Mesenteric fat pad (tissue), 1 donor: ENCODE measurements around the gene BCL11A. TPM values are rescaled to one million over a fixed set of nuclear protein-coding genes. Genes with fewer than 3 reads are reported as not detected.

Source experiments
- DNase-seq: peaks from one replicate; pipeline ENCODE4 v3.0.0-alpha.2; 2020; ENCODE audit warnings: low spot score
- total RNA-seq: library from RNA; stranded (reverse); fragmentation: NEBNext Ultra II Directional; extraction: Animal tissue kit (Norgen Biotek cat#: 25700); gene quantifications from one replicate; pipeline ENCODE4 v1.2.1, GENCODE V29; 2021
- donor health status: DM: yes; HTN: yes; CAD: no.

Gene BCL11A
- total RNA-seq, 1 donor from 2014 or later, result 0.64 TPM

- no peak for DNase-seq
Observed at GRCh38 chr2:60528281-60529020, 25.0 kb downstream of the BCL11A start.

DNA sequence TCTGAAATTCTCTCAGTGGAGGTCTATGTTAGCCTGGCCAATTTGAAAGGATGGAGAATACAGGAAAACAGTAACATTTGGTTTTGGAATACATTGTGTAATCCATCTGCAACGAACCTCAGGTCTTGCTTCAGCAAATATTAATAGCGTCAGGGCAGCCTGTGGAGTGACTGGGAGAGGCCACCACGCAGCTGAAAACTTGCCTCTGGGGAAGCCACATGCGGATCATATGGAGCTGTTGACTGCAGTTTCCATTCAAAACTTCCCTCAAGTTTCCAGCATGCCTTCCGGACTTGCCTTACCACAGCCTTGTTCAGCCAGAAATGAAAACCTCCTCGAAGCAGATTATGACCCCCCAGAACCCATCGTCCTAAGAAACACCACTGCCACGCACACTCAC, 25.7 kb downstream of the BCL11A start:
- DNase-seq, result no peak

DNA sequence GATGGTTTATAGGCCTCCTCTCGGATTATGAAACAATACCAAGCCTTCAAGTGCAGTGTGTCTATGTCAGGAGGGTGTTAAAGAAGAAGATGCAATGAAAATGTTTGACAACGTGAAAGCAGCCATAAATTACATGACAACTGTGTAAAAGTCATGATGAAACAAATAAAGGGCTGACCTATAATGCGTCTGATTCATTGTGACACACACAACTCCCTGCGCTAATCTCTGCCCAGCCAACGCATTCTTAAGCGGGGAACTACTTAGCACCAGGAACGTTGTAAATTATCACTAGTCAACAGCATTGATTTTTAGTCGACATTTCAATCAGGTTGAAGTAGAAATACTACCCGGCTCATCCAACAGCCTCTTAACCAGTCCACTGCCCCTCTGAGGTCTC, 26.8 kb downstream of the BCL11A start:
- no peak for DNase-seq

DNA sequence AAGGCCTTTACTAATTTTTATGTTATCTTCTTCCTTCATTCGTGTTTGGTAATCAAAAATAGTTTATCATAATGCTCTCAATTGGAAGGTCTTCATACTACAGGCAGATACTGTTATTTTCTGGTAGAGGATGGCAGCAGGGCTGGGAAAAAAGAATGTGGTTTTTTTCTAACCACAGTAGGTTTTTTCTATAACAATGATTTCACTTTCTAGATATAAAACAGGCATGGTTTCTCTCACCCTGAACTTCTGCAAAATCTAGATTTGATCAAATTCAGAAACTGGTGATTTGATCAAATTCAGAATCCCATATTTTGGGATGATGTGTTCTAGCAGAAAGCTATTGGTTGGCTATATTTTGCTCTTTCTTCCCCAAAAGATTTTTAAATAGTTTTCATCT, 27.6 kb downstream of the BCL11A start:
- DNase-seq, result no peak

- no peak for DNase-seq
Observed at GRCh38 chr2:60524874-60525273, 28.6 kb downstream of the BCL11A start.

DNA sequence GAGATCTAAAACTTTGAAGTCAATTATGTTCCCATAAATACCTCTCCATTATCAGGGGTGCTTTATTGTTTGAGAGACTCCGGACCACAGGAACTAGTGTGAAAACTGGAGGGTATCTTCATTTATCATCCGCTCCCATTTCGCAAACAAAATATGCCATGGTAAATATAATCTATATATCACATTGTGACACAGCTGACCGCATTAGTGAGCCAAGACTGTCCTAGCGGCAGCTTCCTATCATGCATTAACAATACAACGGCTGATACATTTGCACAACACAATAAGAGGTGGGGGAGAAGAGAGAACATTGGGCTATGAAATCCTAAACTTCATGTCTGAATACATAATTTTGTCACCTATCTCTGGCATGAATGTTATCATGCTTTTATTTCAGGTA, 29.5 kb downstream of the BCL11A start:
- DNase-seq, result no peak

DNA sequence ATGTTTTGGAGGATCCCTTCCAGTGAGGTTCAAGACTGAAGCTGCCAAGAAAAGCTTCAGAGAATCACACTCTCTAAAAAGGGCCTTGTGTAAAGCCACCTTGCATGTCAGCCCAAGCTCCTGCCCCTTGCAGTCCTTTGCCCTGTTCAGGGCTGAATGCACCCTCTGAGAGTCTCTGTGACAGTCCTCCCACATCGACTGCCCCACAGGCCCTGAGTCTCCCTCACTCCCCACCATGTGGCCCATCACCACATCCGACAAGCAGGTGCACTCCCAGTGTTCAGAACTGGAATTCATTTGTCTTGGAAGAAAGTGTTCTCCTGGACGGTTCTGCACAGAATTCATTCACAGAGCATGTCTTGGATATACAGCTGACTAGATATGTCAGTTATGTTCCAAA, 31.0 kb downstream of the BCL11A start:
- DNase-seq, result no peak

DNA sequence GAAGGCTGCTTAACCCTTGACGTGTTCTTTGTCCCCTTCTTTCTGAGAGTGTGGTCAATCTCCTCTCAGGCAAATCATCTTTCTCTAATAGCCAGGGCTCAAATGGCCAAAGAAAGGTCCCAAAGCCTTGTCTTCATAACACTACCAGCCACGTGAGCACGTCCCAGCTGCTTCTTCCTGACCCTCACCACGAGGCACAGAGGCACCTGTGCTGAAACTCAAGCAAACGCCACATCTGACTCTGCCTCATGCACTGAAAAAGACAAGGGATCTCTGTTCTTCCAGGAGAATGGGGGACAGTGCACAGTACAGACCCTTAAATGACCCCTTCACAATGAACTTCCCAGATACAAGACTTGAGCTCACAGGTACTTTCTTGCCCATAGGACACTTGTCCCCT, 31.8 kb downstream of the BCL11A start:
- no peak for DNase-seq

GRCh38 chr2:60520917-60521539, 32.4 kb downstream of the BCL11A start:
- DNase-seq, result no peak

DNA sequence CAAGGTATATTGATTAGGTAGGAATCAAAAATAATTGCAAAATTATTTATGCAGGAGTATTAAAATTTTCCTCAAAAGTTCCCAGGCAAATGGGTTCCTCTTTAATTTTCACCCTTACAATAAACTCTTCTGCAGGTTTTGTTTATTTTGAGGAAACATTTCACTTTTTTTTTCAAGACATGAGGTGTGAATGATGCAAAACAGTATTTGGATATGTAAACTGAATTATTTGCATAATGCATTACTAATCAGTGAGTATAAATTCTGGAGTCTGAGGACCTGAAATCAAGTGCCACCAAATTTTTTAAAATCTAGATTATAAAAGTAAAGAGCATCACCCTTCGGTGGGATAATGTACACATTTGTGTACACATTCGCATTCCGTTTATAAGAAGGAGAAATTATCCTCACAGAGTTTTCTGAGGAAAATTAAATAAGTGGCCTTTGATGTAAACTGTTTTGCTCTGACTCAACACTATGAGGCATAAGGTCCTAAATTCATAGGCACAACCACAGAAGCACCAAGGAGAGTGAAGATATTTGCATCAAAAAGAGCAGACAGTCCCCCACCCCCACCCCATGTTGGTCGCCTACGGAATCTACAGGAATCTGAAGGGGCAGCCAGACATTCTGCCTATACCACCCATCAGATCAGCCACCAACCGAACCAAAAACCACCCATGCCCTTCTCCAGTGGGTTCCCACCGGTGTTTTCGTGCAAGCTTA, 33.1 kb downstream of the BCL11A start:
- DNase-seq, result no peak

DNA sequence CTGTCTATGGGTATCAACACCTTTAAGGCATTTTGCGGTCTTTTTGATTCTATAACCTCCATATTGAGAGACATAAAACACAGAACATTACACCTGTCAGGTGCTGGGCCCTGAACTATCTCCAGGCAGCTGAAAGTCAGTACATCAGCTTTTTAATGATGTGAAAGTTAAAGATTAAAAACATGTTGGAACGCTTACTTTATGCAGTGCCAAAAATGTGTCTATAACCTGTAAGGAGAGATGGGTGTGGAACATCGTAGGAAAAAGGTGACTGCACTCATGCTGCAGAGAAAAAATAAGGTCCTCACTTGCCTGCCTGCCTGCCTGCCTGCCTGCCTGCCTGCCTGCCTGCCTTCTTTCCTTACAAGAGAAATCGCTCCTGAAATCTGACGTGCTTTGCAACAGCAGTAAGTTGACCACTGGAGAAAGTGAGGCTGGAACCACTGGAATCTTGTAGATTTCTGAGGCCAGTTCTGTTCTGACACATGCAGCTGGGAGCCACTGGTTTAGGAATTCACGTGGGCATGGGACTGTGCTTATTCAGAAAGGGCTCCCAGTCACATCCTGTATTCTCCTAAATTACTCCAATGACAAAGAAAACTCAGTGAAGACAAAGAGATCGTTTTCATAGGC, 34.1 kb downstream of the BCL11A start:
- no peak for DNase-seq

DNA sequence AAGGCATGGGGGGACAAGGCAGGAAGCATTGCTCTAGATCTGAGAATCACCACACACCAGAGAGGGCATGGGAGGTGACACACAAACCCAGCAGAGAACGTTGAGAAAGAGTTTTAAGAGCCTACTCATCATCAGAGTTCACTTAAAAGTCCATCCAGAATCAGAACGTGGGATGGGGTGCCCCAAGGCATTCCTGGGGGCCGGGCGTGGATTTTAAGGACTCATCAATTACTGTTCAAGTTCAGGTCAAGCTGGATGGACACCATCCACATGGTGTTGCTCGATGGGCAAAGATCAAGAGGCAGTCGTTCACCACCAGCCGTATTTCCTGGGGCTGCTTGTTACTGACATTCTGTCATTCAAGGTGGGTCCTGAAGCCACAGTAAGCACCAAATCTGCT, 34.9 kb downstream of the BCL11A start:
- no peak for DNase-seq

GRCh38 chr2:60517446-60517845, 36.0 kb downstream of the BCL11A start:
- no peak for DNase-seq

DNA sequence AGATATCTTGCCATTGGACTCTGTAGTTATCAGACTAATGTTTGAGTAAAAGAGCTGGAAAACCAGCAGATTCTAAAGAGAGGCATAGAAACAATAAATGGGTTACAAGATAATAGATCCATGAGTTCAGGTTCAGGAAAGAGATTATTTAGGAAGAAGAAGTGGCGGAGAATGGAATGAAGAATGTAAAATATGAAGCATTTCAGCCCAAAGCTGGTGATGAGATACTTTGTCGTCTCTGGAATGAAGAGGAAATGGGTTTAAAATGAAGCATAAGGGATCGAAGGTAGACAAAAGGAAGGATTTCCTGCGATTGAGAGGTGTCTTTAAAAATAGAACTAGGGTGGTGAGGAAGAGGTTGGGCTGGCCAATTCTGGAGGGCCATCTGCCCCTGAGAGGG, 36.6 kb downstream of the BCL11A start:
- no peak for DNase-seq

DNA sequence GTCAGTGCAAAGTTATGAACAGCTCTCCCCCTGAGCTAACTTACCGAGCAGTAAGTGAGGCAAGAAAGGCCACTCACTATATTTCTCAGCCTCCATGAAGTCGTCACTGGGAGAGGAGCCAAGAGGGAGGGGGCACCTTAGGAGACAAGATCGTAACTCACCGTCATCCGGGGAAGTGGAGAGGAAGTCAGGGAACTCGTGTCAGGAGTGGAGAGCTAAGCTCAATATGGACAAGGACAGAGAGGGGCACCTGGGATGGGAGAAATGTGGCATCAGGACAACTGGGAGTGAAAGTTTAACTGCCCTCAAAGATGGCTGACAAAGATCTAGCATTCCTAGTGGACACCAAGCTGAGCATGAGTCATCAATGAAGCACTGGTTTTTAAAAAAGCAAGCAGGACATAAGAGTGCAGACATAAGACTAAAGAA, 37.1 kb downstream of the BCL11A start:
- DNase-seq, result no peak

DNA sequence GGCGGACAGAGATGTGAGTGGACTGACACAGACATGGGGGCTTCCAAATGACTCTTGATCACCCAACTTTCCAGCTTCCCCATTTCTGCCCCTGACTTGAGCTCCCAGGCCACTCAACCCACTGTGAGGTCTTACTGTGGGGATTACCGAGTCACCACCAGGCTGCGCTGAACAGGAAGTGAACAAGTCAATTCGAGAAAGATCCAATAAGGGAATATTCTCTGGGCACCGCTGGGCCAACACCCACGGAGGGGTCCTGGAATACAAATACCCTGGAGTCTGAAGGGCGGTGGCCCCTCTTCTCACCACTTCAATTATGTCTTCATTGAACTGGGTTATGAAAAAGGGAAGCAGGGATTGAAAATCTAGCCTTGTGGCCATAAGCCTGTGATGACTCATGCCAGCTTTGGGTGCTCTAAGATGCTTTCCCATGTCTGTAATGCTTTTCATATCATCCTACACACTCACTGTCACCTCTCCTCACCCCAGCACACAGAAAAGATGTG, 37.7 kb downstream of the BCL11A start:
- DNase-seq, result no peak

GRCh38 chr2:60513996-60514395, 39.5 kb downstream of the BCL11A start:
- DNase-seq, result no peak

- DNase-seq, result no peak
Observed at GRCh38 chr2:60513191-60513590, 40.3 kb downstream of the BCL11A start.

DNA sequence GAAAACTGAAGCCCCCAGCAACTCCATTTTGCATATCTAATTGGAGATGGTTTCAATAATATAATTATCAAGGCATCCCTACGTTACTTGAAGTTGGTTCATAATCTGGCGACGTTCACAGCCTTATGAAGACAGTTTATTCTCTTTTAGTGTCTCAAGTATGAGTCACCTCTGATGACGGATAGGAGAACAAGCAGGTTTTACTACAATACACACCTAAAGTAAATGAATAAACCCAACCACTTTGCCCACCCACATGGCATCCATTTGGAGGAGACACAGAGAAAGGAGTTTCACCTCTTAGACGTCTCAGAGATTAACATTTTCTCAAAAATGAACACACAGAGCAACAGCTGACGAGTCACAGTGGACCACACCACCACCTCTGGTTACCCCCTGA, 40.8 kb downstream of the BCL11A start:
- no peak for DNase-seq

DNA sequence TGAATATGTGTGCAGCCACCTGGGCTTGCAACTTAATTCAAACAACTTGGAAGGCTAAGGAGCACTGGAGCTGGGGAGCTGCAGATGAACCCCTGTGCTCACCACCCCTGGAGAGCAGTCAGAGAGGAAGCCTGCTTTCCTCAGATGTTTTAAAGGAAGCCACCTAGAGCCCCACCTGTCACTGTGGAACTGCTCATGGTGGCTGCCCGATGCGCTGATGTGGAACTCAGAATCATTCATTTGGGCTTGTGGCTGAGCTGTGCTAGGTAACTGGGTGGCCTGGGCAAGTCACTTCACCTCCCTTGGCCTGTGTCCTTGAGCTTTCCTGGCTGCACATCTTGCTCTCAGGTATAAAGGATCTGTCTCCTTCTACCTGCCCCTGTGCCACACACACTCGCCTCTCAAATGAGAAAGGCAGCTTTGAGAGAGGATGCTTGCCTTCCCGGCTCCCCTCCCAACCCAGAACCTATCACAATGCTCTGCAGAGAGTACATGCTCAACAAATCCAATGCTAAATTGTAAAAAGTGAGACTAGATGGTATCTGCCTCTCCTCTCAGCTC, 41.3 kb downstream of the BCL11A start:
- DNase-seq, result no peak

DNA sequence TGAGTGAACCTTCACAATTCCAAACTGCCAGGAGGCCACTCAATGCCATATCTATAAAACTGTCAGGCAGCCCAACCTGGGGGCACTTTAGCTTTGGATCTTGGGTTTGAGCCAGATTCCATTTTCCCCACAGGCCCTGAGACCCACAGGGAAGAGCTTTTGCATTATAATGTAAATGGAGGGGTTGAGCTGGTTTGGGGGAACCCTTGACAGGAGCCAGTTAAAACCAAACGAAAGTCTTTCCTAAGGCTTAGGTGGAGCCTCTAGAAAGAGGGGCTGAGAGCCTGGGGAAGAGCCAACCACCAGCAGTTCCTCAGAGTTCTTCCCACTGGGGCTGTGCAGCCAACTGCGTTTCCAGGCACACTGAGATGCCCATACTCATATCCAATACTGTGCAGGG, 42.7 kb downstream of the BCL11A start:
- no peak for DNase-seq

DNA sequence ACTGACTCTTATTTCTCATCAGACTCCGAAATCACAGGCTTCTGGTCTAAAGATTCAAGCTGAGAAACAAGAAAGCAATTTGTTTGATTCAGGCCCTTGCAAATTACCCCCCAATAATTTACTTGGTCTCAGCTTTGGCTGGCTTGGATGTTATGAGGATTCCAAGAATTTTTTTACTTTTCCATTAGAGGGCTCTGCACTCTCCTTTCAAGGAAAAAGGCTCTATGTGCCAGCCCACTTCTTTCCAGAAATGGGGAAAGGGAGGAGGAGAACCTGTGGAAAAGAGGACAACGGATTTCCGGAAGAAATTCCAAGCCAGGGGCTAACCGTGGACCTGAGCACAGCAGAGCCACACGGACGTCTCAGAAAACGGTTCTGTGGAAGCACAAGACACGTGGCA, 44.4 kb downstream of the BCL11A start:
- no peak for DNase-seq
